ENCODE data around the gene CYTH2. TPM values are rescaled to one million over a fixed set of nuclear protein-coding genes. Genes with fewer than 3 reads are reported as not detected.

Gene CYTH2
- total and polyA plus RNA-seq, 2 of the 8 experiments (the other 6 are each of a cell fraction or from before 2014, with no cell fraction given): 43.7 to 71.4 TPM

DNA sequence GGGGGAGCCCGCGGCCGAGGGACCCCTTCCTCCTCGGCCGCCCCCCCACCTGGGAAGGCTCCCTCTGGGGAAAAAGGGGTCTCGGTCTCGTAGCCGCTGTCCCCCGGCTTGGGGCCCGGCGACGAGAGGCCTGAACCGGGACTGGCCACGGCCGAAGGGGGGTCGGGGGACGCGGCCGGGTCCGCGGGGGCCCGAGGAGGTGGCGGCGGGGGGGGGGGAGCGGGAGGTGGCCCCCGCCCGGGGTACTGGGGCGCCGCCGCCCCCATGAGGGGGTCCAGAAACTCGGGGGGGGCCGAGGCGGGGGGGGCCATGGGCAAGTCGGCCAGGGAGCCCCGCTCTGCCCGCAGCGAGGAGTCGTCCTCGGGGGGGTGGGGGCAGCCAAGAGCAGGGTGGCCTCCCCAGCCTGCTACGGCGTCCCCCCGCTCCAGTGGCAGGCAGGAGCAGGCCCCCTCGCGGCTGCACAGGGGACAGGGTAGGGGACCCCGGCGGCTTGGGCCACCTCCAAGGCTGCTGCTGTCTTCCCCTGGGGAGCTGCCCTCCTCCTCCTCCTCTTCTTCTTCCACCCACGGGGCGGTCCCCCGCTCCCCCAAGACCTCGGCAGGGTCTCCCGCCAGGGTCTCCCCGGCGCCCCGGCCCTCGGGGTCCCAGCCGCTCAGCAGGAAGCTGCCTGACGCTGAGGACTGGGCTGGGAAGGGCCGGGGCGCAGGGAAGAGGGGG lies 29.6 kb downstream of the CYTH2 start (continued):
- TF ChIP-seq, protein P1, sequence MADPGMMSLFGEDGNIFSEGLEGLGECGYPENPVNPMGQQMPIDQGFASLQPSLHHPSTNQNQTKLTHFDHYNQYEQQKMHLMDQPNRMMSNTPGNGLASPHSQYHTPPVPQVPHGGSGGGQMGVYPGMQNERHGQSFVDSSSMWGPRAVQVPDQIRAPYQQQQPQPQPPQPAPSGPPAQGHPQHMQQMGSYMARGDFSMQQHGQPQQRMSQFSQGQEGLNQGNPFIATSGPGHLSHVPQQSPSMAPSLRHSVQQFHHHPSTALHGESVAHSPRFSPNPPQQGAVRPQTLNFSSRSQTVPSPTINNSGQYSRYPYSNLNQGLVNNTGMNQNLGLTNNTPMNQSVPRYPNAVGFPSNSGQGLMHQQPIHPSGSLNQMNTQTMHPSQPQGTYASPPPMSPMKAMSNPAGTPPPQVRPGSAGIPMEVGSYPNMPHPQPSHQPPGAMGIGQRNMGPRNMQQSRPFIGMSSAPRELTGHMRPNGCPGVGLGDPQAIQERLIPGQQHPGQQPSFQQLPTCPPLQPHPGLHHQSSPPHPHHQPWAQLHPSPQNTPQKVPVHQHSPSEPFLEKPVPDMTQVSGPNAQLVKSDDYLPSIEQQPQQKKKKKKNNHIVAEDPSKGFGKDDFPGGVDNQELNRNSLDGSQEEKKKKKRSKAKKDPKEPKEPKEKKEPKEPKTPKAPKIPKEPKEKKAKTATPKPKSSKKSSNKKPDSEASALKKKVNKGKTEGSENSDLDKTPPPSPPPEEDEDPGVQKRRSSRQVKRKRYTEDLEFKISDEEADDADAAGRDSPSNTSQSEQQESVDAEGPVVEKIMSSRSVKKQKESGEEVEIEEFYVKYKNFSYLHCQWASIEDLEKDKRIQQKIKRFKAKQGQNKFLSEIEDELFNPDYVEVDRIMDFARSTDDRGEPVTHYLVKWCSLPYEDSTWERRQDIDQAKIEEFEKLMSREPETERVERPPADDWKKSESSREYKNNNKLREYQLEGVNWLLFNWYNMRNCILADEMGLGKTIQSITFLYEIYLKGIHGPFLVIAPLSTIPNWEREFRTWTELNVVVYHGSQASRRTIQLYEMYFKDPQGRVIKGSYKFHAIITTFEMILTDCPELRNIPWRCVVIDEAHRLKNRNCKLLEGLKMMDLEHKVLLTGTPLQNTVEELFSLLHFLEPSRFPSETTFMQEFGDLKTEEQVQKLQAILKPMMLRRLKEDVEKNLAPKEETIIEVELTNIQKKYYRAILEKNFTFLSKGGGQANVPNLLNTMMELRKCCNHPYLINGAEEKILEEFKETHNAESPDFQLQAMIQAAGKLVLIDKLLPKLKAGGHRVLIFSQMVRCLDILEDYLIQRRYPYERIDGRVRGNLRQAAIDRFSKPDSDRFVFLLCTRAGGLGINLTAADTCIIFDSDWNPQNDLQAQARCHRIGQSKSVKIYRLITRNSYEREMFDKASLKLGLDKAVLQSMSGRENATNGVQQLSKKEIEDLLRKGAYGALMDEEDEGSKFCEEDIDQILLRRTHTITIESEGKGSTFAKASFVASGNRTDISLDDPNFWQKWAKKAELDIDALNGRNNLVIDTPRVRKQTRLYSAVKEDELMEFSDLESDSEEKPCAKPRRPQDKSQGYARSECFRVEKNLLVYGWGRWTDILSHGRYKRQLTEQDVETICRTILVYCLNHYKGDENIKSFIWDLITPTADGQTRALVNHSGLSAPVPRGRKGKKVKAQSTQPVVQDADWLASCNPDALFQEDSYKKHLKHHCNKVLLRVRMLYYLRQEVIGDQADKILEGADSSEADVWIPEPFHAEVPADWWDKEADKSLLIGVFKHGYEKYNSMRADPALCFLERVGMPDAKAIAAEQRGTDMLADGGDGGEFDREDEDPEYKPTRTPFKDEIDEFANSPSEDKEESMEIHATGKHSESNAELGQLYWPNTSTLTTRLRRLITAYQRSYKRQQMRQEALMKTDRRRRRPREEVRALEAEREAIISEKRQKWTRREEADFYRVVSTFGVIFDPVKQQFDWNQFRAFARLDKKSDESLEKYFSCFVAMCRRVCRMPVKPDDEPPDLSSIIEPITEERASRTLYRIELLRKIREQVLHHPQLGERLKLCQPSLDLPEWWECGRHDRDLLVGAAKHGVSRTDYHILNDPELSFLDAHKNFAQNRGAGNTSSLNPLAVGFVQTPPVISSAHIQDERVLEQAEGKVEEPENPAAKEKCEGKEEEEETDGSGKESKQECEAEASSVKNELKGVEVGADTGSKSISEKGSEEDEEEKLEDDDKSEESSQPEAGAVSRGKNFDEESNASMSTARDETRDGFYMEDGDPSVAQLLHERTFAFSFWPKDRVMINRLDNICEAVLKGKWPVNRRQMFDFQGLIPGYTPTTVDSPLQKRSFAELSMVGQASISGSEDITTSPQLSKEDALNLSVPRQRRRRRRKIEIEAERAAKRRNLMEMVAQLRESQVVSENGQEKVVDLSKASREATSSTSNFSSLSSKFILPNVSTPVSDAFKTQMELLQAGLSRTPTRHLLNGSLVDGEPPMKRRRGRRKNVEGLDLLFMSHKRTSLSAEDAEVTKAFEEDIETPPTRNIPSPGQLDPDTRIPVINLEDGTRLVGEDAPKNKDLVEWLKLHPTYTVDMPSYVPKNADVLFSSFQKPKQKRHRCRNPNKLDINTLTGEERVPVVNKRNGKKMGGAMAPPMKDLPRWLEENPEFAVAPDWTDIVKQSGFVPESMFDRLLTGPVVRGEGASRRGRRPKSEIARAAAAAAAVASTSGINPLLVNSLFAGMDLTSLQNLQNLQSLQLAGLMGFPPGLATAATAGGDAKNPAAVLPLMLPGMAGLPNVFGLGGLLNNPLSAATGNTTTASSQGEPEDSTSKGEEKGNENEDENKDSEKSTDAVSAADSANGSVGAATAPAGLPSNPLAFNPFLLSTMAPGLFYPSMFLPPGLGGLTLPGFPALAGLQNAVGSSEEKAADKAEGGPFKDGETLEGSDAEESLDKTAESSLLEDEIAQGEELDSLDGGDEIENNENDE (IDR thresholded peaks at IDR 0.05; ENCODE audit: insufficient replicate concordance, low read length): no peak
- TF ChIP-seq RNF2 (IDR thresholded peaks at IDR 0.05; ENCODE audit: borderline replicate concordance, low read depth, low read length, missing control alignments, poor library complexity, severe bottlenecking): no peak
